HG02981 (cell line): ENCODE data around the gene ELOVL3.
"Not testable (repeated sequence)": the region's sequence is repeated elsewhere in the genome, so short reads cannot be mapped to it uniquely, and the experiment has no call there.

Experiments used
- ATAC-seq: cut with Tn5 transposase; IDR thresholded peaks from one replicate; pipeline ENCODE4 v1.9.1; 2021; ENCODE audit warnings: mild to moderate bottlenecking, moderate library complexity; ENCODE audit not compliant: unreplicated experiment

ELOVL3 gene, protein sequence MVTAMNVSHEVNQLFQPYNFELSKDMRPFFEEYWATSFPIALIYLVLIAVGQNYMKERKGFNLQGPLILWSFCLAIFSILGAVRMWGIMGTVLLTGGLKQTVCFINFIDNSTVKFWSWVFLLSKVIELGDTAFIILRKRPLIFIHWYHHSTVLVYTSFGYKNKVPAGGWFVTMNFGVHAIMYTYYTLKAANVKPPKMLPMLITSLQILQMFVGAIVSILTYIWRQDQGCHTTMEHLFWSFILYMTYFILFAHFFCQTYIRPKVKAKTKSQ

GRCh38 chr10:102225646-102226541 lies at the start of gene ELOVL3:
TSS of gene ELOVL3 (plus strand) at chr10:102226299. CDS start at chr10:102226549, 250 bp downstream.
- peak; percentile 90 for ATAC-seq

GRCh38 chr10:102184606-102185005 lies 41.5 kb upstream of the ELOVL3 start:
- ATAC-seq = no peak

- no peak for ATAC-seq
Measured at GRCh38 chr10:102185272-102185671, 40.8 kb upstream of the ELOVL3 start.

DNA sequence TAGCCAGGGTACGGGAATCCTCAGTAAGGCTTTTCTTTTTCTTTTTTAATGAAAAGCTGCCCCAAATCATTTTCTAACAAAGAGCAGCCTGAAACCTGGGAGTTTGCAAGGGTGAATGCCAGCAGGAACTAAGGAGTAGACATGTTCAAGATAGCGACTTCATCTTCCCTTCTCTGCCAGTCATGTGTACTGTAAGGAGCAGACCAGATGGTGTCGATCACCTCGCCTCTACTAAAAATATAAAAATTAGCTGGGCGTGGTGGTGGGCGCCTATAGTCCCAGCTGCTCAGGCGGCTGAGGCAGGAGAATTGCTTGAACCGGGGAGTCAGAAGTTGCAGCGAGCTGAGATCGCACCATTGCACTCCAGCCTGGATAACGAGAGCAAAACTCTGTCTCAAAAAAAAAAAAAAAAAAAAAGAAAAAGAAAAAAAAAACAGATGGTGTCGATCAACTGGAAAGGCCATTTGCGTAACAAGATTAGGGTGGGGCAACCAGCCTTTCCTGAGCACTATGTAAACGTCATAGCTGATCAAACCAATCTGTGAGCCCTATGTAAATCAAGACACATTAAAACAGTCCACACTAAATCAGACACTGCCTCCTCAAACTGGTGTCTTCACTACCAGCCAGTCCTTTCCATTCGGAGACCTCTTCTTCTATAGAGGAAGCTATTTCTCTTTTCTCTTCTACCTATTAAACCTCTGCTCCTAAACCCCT lies 40.1 kb upstream of the ELOVL3 start:
- ATAC-seq = no peak

GRCh38 chr10:102188298-102188940 lies 37.7 kb upstream of the ELOVL3 start:
- no peak for ATAC-seq

GRCh38 chr10:102188941-102189898 lies 36.9 kb upstream of the ELOVL3 start:
- ATAC-seq = not testable (repeated sequence)

- ATAC-seq = no peak
Measured at GRCh38 chr10:102191956-102192355, 34.1 kb upstream of the ELOVL3 start.

DNA sequence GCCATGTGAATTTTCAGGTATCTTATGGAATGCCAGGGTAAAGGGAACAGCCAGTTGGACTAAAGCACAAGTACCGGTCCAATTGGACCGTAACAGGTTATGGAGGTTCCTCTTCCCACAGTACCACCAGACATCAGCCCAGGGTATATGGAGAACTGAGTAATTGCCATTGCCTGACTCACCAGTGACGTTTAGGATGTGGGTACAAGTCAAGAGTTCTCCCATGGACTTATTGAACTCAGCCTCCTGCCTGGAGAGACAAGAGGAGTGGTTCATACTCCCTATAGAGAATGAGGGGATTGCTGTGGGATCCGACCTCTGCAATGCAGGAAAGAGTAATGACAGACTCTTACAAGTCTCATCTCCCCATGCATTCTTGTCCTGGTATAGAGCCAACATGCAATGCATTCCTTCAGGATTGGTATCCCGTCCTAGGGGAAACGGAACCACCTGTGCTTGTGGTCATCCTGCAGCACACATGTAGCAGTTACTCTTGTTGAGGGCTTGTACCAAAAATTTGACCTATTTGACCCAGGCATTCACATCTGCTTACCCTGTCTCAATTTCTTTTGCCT lies 30.7 kb upstream of the ELOVL3 start:
- no peak for ATAC-seq

GRCh38 chr10:102196893-102197292 lies 29.2 kb upstream of the ELOVL3 start:
- ATAC-seq = no peak

GRCh38 chr10:102198027-102198426 lies 28.1 kb upstream of the ELOVL3 start:
- no peak for ATAC-seq

- no peak for ATAC-seq
Measured at GRCh38 chr10:102200751-102201640, 25.1 kb upstream of the ELOVL3 start.

DNA sequence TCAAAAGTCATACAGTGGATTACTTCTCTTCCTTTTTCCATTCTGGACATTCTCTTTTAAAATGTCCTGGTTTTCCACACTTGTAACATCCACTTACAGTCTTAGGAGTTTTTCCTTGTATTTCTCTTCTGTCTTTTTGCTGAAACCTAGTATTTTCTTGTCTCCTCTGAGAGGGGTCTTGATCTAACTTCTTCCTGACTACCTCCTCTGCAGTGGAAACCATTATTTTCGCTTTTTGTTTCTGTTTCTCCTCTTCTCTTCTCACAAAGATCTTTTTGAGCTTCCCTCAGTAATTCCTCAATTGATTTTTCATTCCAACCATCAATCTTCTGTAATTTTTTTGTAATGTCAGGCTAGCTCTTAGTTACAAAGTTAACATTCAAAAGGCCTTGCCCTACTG lies 23.7 kb upstream of the ELOVL3 start:
- ATAC-seq = no peak

DNA sequence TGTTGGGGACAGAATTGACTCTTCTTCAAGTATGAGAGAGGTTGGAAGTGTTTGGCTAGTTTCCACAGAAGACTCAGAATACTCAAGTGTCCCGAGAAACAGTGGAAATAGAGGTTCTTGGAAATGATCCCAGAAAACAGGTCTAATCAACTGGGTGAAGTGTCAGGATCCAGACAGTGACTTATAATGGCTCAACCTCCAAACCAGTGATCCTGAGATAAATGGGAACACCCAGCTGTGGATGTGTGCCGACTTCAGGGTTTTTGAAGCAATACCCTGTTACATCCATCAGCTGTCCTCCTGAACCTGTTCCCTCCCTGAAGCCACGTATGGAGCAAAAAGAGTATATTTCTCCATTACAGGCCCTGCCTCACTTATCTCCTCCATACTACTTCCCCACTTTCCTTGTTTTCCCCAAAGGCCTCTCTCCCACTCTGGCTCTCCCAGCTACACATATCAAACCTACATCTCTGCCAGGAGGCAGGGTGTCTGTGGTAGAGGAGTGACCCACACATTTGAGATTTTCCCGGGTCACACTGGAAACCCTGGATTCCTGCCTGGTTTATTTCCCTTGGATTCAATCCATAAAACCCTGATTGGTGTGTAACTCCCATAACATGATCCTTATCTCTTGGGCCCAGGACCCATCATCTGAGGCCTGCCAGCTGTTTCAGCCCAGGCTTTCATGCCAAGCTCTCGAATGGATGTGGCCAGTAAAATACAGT lies 17.6 kb upstream of the ELOVL3 start:
- no peak for ATAC-seq

DNA sequence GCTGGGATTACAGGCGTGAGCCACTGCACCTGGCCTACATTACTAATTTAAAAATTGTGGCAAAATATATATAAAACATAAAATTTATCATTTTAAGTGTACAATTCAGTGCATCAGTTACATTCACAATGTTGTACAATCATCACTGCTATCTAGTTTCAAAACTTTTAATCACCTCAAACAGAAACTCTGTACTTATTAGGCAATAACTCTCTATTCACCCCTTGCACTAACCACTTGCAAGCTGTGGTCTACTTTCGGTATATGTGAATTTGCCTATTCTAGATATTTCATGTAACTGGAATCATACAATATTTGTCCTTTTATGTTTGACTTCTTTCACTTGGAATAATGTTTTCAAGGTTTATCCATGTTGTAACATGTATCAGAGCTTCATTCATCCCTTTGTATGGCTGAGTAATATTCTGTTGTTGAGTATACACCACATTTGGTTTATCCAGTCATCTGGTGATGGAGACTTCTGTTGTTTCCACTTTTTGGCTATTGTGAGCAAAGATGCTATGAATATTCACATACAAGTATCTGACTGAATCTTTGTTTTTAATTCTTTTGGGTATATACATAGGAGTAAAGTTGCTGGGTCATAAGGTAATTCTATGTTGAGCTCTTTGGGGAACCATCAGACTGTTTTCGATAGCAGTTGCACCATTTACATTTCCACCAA lies 14.3 kb upstream of the ELOVL3 start:
- ATAC-seq = no peak

GRCh38 chr10:102213599-102213998 lies 12.5 kb upstream of the ELOVL3 start:
- not testable (repeated sequence) for ATAC-seq

GRCh38 chr10:102219370-102219769 lies 6.7 kb upstream of the ELOVL3 start:
- no peak for ATAC-seq

GRCh38 chr10:102220612-102221011 lies 5.5 kb upstream of the ELOVL3 start:
- no peak for ATAC-seq
